Activated naive CD8-positive, alpha-beta T cell treated with anti-CD3 and anti-CD28 coated beads, Interleukin-2, amount 50 U/mL, for 24 hours (primary cell): ENCODE measurements around the gene MRM1.

Experiments used
- ATAC-seq: fragments of 150-1000 bp; cut with Tn5 transposase; one replicate; pipeline ENCODE4 v1.10.0; 2021
- DNase-seq: peaks from one replicate; pipeline ENCODE4 v3.0.0; 2021
- H3K27ac Mint-ChIP-seq: one replicate; pipeline ENCODE4 v1.8.0; 2021; ENCODE audit warnings: mild to moderate bottlenecking, mixed read lengths
- H3K27me3 Mint-ChIP-seq: one replicate; pipeline ENCODE4 v1.8.0; 2021; ENCODE audit warnings: mixed read lengths
- H3K36me3 Mint-ChIP-seq: one replicate; pipeline ENCODE4 v1.8.0; 2021; ENCODE audit warnings: low read depth, mixed read lengths
- H3K4me1 Mint-ChIP-seq: one replicate; pipeline ENCODE4 v1.8.0; 2021; ENCODE audit warnings: mixed read lengths
- H3K4me3 Mint-ChIP-seq: one replicate; pipeline ENCODE4 v1.8.0; 2021; ENCODE audit warnings: mild to moderate bottlenecking, moderate library complexity, mixed read lengths
- H3K9me3 Mint-ChIP-seq: one replicate; pipeline ENCODE4 v1.8.0; 2021; ENCODE audit warnings: mixed read lengths

Gene MRM1

GRCh38 chr17:36657763-36658490 is 56.5 kb downstream of the MRM1 start:
- Mint-ChIP-seq H3K9me3 (no peaks in the 10 kb centered on the region), H3K36me3 (no peaks in the 10 kb centered on the region), H3K4me1 (peaks cover 5% of the 10 kb centered on the region), H3K27ac (no peak overlapping the region), H3K4me3 (peak overlapping the region; percentile 28), H3K27me3 (peaks cover 35% of the 10 kb centered on the region)
- ATAC-seq (peak; percentile 20), DNase-seq (peak; percentile 40)
